ENCODE data around the gene SHISA7. TPM values are rescaled to one million over a fixed set of nuclear protein-coding genes. Genes with fewer than 3 reads are reported as not detected.

Gene SHISA7
- total RNA-seq, 4 donors from 2014 or later = not detected

DNA sequence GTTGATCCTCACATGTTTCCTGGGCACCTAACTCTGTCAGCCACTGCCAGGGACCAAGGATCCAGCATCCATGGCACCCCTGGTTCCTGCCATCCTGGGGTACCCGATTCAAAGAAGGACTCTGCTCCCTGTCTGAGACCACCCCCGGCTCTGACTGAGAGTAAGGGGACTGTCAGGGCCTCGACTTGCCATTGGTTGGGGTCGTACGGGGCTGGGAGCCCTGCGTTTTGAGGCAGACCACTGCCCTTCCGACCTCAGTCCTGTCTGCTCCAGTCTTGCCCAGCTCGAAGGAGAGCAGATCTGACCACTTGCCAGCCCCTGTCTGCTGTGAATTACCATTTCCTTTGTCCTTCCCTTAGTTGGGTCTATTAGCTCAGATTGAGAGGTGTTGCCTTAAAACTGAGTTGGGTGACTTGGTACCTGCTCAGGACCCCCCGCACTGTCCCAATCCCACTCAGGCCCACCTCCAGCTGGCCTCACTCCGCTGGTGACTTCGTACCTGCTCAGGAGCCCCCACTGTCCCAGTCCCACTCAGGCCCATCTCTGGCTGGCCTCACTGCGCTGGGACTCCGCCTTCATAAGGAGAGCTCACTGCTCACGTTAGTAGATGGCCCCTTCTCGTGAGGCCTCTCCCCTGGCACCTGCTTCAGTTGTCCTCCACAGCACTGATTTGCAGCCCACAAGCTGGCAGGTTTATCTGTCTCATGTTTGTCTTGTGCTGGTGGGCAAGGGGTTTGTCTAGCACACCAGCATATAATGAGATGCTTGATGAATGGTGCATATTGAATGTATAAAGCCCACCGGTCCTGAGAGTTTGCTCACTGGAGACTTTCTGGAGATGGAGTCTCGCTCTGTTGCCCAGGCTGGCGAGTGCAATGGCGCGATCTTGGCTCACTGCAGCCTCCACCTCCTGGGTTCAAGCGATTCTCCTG is 53.4 kb downstream of the SHISA7 start:
- Histone ChIP-seq H3K4me3 (no peak overlapping the region), H3K9me3 (no peaks in the 10 kb centered on the region), H3K27me3 (no peaks in the 10 kb centered on the region), H3K27ac (peak overlapping the region in 1 of 4 donors; percentile 34), H3K36me3 (peaks cover 6 to 52% (median 22%) of the 10 kb centered on the region in 3 donors), H3K4me1 (peaks cover 27 to 72% (median 51%) of the 10 kb centered on the region in 3 donors)
- intact Hi-C loops (cut with DNase I) = no loop called here
- WGBS, 2 donors = 79 to 82% methylated on average over 16 to 20 of the region's 21 CpGs
- no peak for TF ChIP-seq POLR2A (IDR thresholded peaks at IDR 0.05)
- TF ChIP-seq, protein P1, sequence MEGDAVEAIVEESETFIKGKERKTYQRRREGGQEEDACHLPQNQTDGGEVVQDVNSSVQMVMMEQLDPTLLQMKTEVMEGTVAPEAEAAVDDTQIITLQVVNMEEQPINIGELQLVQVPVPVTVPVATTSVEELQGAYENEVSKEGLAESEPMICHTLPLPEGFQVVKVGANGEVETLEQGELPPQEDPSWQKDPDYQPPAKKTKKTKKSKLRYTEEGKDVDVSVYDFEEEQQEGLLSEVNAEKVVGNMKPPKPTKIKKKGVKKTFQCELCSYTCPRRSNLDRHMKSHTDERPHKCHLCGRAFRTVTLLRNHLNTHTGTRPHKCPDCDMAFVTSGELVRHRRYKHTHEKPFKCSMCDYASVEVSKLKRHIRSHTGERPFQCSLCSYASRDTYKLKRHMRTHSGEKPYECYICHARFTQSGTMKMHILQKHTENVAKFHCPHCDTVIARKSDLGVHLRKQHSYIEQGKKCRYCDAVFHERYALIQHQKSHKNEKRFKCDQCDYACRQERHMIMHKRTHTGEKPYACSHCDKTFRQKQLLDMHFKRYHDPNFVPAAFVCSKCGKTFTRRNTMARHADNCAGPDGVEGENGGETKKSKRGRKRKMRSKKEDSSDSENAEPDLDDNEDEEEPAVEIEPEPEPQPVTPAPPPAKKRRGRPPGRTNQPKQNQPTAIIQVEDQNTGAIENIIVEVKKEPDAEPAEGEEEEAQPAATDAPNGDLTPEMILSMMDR (IDR thresholded peaks at IDR 0.05) = no peak
- DNase-seq = no peak

DNA sequence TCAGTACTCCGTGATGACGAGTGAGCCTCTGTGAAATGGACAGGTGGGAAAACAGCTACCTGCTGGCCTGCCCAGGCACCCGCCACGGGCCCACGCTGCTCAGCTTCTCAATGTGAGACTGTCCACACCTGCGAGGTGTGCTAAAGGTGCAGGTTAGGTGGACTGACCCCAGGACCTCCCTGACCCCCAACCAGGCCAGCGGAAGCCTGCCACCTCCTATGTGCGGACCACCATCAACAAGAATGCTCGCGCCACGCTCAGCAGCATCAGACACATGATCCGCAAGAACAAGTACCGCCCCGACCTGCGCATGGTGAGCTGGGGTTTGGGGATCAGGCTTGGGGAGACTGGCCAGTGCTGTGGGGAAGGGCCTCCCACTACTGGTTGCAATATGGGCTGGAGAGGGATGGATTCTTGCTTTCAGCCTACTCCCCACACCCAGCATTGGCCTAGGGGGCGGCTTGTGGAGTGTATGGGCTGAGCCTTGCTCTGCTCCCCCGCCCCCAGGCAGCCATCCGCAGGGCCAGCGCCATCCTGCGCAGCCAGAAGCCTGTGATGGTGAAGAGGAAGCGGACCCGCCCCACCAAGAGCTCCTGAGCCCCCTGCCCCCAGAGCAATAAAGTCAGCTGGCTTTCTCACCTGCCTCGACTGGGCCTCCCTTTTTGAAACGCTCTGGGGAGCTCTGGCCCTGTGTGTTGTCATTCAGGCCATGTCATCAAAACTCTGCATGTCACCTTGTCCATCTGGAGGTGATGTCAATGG is 55.2 kb downstream of the SHISA7 start:
- DNase-seq = no peak
- 58 to 59% methylated on average over 2 to 8 of the region's 24 CpGs for WGBS, 2 donors
- peaks cover 34 to 85% (median 60%) of the 10 kb centered on the region in 3 donors for H3K4me1 ChIP-seq

GRCh38 chr19:55386493-55386971 is 56.6 kb downstream of the SHISA7 start:
- WGBS, 2 donors = 0% methylated on average over 2 of the region's 33 CpGs; no CpG with 5 or more reads in 1 of the 2 donors
- no peak for DNase-seq

More for the DNA sequence above, 55.2 kb downstream of the SHISA7 start:
- peaks cover 6 to 52% (median 22%) of the 10 kb centered on the region in 3 donors for H3K36me3 ChIP-seq
- no peaks in the 10 kb centered on the region for H3K9me3 ChIP-seq
- H3K4me3 ChIP-seq = peak overlapping the region; percentile 74 to 97 (median 88)
- H3K27me3 ChIP-seq = no peaks in the 10 kb centered on the region
- peak overlapping the region in 2 of 4 donors; percentile 94 to 97 for H3K27ac ChIP-seq
- TF ChIP-seq POLR2A (IDR thresholded peaks at IDR 0.05) = no peak
- intact Hi-C loops (cut with DNase I) = no loop called here

GRCh38 chr19:55385724-55386492 is 57.2 kb downstream of the SHISA7 start, which contains the start of gene RPL28:
Gene RPL28 (plus strand): TSS chr19:55385932. CDS start chr19:55386358, 426 bp downstream.
- peaks cover 6 to 46% (median 22%) of the 10 kb centered on the region in 3 donors for H3K36me3 ChIP-seq
- 0 to 1% methylated on average over 35 to 41 of the region's 68 CpGs for WGBS, 2 donors
- peak; percentile 88 for DNase-seq
- H3K9me3 ChIP-seq = no peaks in the 10 kb centered on the region
- TF ChIP-seq POLR2A (IDR thresholded peaks at IDR 0.05) = peak; percentile 72 to 100 (median 98)
- TF ChIP-seq, protein P1 (IDR thresholded peaks at IDR 0.05) = peak in 3 of 6 experiments; percentile 7 to 24 (median 9)
- peaks cover 34 to 74% (median 56%) of the 10 kb centered on the region in 3 donors for H3K4me1 ChIP-seq
- H3K27ac ChIP-seq = peak within 1 kb of the TSS; percentile 86 to 97 (median 93)
- H3K4me3 ChIP-seq = peak within 1 kb of the TSS; percentile 74 to 97 (median 88)
- intact Hi-C loops (cut with DNase I) = no loop called here
- no peaks in the 10 kb centered on the region for H3K27me3 ChIP-seq

More at GRCh38 chr19:55386493-55386971, 56.6 kb downstream of the SHISA7 start:
- Histone ChIP-seq H3K27me3 (no peaks in the 10 kb centered on the region), H3K4me3 (peak overlapping the region; percentile 74 to 97 (median 88)), H3K36me3 (peaks cover 6 to 52% (median 22%) of the 10 kb centered on the region in 3 donors), H3K4me1 (peaks cover 34 to 80% (median 62%) of the 10 kb centered on the region in 3 donors), H3K9me3 (no peaks in the 10 kb centered on the region), H3K27ac (peak overlapping the region; percentile 86 to 97 (median 93))
- TF ChIP-seq, protein P1 (IDR thresholded peaks at IDR 0.05) = no peak
- intact Hi-C loops (cut with DNase I) = no loop called here

Measured in esophagus squamous epithelium (tissue), 5 donors.